ENCODE data around the gene PIK3CG.
A peak's percentile ranks its signal among the peaks of the same experiment; 100 is the strongest.

Gene PIK3CG

GRCh38 chr7:106862317-106863089 is 2.6 kb upstream of the PIK3CG start:
- H3K79me2 ChIP-seq (ENCODE audit: low read length) = peaks cover 17% of the 10 kb centered on the region
- no peaks in the 10 kb centered on the region for H4K20me1 ChIP-seq (ENCODE audit: insufficient read depth, low read length)
- H3K9ac ChIP-seq (ENCODE audit: low read length) = no peak overlapping the region
- peaks cover 8% of the 10 kb centered on the region for H3K36me3 ChIP-seq (replicated peaks; ENCODE audit: low read depth, low read length)
- peaks cover 32% of the 10 kb centered on the region for H3K4me1 ChIP-seq (ENCODE audit: low read length)
- no peak overlapping the region for H3K4me2 ChIP-seq (ENCODE audit: low read length)
- no peak for TF ChIP-seq EZH2phosphoT487 (IDR thresholded peaks at IDR 0.05; ENCODE audit: low read depth)
- TF ChIP-seq CTCF (IDR thresholded peaks at IDR 0.05; ENCODE audit: low read depth, low read length) = no peak
- peaks cover 9% of the 10 kb centered on the region; the same call in 1 of the 2 replicates for H3K9me3 ChIP-seq (ENCODE audit: insufficient read depth, low read length)
- no peak overlapping the region for H2AFZ ChIP-seq (ENCODE audit: low read depth, low read length)
- H3K4me3 ChIP-seq (ENCODE audit: low read length) = no peak overlapping the region
- no peaks in the 10 kb centered on the region for H3K27me3 ChIP-seq (ENCODE audit: low read depth, low read length)
- no peak overlapping the region for H3K27ac ChIP-seq (ENCODE audit: low read length)

GRCh38 chr7:106863274-106863997 is 1.6 kb upstream of the PIK3CG start:
- Histone ChIP-seq H3K36me3 (replicated peaks; ENCODE audit: low read depth, low read length) (peaks cover 14% of the 10 kb centered on the region), H3K4me1 (ENCODE audit: low read length) (peaks cover 36% of the 10 kb centered on the region), H3K9ac (ENCODE audit: low read length) (no peak overlapping the region), H3K27me3 (ENCODE audit: low read depth, low read length) (no peaks in the 10 kb centered on the region), H3K4me3 (ENCODE audit: low read length) (no peak overlapping the region), H3K79me2 (ENCODE audit: low read length) (peaks cover 26% of the 10 kb centered on the region), H3K9me3 (ENCODE audit: insufficient read depth, low read length) (peaks cover 8% of the 10 kb centered on the region; the same call in 1 of the 2 replicates), H4K20me1 (ENCODE audit: insufficient read depth, low read length) (no peaks in the 10 kb centered on the region), H3K27ac (ENCODE audit: low read length) (peak overlapping the region; percentile 97), H2AFZ (ENCODE audit: low read depth, low read length) (no peak overlapping the region), H3K4me2 (ENCODE audit: low read length) (no peak overlapping the region)
- TF ChIP-seq EZH2phosphoT487 (IDR thresholded peaks at IDR 0.05; ENCODE audit: low read depth) (no peak), CTCF (IDR thresholded peaks at IDR 0.05; ENCODE audit: low read depth, low read length) (no peak)

- H3K9me3 ChIP-seq (ENCODE audit: insufficient read depth, low read length) = no peaks in the 10 kb centered on the region
- peak overlapping the region; percentile 88 for H3K4me3 ChIP-seq (ENCODE audit: low read length)
- H3K79me2 ChIP-seq (ENCODE audit: low read length) = peaks cover 36% of the 10 kb centered on the region
- H3K36me3 ChIP-seq (replicated peaks; ENCODE audit: low read depth, low read length) = peaks cover 25% of the 10 kb centered on the region
- H3K27ac ChIP-seq (ENCODE audit: low read length) = peak overlapping the region; percentile 97
- H3K4me1 ChIP-seq (ENCODE audit: low read length) = peaks cover 45% of the 10 kb centered on the region
- H3K27me3 ChIP-seq (ENCODE audit: low read depth, low read length) = peaks cover 4% of the 10 kb centered on the region; the same call in 1 of the 2 replicates
- H3K9ac ChIP-seq (ENCODE audit: low read length) = peak overlapping the region; percentile 89
- H2AFZ ChIP-seq (ENCODE audit: low read depth, low read length) = no peak overlapping the region
- TF ChIP-seq CTCF (IDR thresholded peaks at IDR 0.05; ENCODE audit: low read depth, low read length) = no peak
- no peak for TF ChIP-seq EZH2phosphoT487 (IDR thresholded peaks at IDR 0.05; ENCODE audit: low read depth)
- H4K20me1 ChIP-seq (ENCODE audit: insufficient read depth, low read length) = no peaks in the 10 kb centered on the region
- H3K4me2 ChIP-seq (ENCODE audit: low read length) = peak overlapping the region; percentile 69
Observed at GRCh38 chr7:106864298-106865081, 592 bp upstream of the PIK3CG start.
